ENCODE measurements around the gene PIGK.

Gene PIGK

DNA sequence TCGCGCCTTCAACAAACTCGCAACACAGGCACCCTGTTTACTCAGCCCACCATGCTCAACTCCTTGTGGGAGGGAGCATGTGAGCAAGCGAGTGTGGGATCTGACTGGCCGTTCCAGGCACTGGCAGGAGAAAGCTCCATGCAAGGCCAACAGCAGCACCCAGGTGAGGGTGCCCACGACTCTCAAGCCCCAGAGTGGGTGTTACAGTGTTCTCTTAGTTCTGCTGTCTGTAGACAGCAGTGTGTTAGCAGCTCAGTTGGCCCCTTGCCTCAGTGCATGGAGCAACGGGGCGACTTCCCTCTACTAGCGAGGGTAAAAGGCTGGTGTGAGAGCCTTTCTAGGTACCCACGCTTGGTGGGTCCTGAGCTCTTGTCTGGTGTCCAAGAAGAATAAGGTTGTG lies 114.6 kb downstream of the PIGK start:
- Histone ChIP-seq H3K27me3 (ENCODE audit: low read depth) (no peaks in the 10 kb centered on the region), H3K36me3 (replicated peaks) (no peaks in the 10 kb centered on the region), H3K9me3 (no peaks in the 10 kb centered on the region), H3K4me1 (no peaks in the 10 kb centered on the region), H3K4me3 (no peak overlapping the region)
- no peak for DNase-seq (ENCODE audit: low spot score in 2 of 2)
- in situ Hi-C loops (cut with MboI; ENCODE audit: low sequenced_read_pairs) = no loop called here

DNA sequence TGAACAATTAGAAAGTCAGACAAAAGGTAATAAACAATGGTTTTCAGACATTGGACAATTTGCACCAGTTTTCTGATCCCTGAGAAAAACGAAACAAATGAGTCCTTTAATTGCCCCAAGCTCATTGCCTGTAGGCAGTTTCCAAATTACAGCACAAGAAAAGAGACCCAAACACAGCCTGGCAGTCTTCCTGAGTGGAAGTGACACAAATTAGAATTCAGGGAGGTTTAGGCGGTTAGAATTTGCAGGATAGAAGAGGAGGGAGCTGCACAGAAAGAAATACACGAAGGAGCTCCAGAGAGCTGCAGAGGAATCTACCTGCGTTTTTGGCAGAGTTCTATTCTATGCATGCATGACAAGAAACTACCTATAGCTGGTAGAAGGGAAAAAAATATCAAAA lies 115.7 kb downstream of the PIGK start:
- no peaks in the 10 kb centered on the region for H3K4me1 ChIP-seq
- H3K9me3 ChIP-seq = no peaks in the 10 kb centered on the region
- no peak for DNase-seq (ENCODE audit: low spot score in 2 of 2)
- H3K27me3 ChIP-seq (ENCODE audit: low read depth) = no peaks in the 10 kb centered on the region
- no peak overlapping the region for H3K4me3 ChIP-seq
- in situ Hi-C loops (cut with MboI; ENCODE audit: low sequenced_read_pairs) = no loop called here
- no peaks in the 10 kb centered on the region for H3K36me3 ChIP-seq (replicated peaks)

DNA sequence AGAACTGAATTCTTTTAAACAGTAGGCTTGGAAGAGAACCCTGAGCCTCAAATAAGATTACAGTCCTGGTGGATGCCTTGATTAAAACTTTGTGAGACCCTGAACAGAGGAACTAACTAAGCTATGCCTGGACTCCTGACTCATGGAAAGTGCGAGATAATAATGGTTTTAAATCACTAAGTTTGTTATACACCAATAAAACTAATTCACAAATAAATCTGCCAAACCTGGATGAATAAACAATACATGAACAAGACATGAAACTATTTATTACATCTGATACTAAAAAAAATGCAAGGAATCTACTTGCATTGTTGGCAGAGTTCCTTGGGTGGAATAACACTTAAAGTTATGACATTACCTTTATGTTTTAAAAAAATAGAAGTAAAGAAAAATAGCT lies 118.4 kb downstream of the PIGK start:
- no peaks in the 10 kb centered on the region for H3K36me3 ChIP-seq (replicated peaks)

DNA sequence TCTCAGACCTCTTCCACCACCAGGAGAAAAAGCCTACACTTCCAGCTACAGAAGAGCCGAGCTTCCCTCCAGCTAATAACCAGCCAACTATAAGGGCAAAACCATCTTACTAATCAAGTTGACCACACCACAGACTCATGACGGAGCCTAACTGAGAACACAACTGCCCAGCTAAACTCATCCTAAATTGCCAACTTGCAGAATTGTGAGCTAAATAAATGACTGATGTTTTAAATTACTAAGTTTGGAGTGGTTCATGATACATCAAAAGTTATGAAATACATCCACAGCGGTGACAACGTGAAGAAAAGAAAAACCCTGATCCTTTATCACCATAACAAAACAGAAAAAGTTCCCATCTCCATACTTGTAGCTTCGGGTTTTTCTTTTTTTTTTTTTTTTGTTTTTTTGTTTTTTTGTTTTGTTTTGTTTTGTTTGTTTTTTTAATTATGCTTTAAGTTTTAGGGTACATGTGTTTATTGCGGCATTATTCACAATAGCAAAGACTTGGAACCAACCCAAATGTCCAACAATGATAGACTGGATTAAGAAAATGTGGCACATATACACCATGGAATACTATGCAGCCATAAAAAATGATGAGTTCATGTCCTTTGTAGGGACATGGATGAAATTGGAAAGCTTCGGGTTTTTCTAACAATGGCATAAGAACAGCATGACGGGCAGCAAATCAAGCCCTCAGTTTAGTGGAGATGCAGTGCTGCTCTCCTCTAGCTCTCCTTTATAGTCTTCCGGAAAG lies 122.6 kb downstream of the PIGK start:
- Histone ChIP-seq H3K4me3 (no peak overlapping the region), H3K36me3 (replicated peaks) (no peaks in the 10 kb centered on the region), H3K4me1 (no peaks in the 10 kb centered on the region), H3K9me3 (no peaks in the 10 kb centered on the region), H3K27me3 (ENCODE audit: low read depth) (no peaks in the 10 kb centered on the region)
- in situ Hi-C loops (cut with MboI; ENCODE audit: low sequenced_read_pairs) = no loop called here
- no peak for DNase-seq (ENCODE audit: low spot score in 2 of 2)

More for the DNA sequence above, 118.4 kb downstream of the PIGK start:
- no peaks in the 10 kb centered on the region for H3K9me3 ChIP-seq
- H3K27me3 ChIP-seq (ENCODE audit: low read depth) = no peaks in the 10 kb centered on the region
- DNase-seq (ENCODE audit: low spot score in 2 of 2) = no peak
- no peaks in the 10 kb centered on the region for H3K4me1 ChIP-seq
- in situ Hi-C loops (cut with MboI; ENCODE audit: low sequenced_read_pairs) = no loop called here
- H3K4me3 ChIP-seq = no peak overlapping the region

DNA sequence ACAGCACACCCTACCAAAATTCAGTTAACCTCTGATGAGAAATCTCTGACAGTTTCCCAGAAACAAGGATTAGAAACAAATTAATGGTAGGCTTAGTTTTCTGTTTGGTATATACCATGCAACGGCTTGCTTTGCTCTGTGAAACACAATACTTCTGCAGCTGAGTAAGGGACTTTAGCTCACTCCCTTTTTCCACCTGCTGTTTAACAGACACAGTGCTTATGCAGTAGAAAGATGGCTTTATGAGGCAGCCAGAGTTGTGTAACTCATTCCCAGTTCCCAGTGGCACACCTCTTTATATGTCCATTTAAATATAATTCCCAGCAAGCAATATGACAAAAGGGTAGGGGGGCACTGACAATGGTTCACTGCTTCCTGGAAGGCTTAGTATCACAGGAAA lies 124.0 kb downstream of the PIGK start:
- no peaks in the 10 kb centered on the region for H3K4me1 ChIP-seq
- no peaks in the 10 kb centered on the region for H3K36me3 ChIP-seq (replicated peaks)
- in situ Hi-C loops (cut with MboI; ENCODE audit: low sequenced_read_pairs) = no loop called here
- H3K9me3 ChIP-seq = no peaks in the 10 kb centered on the region
- no peak overlapping the region for H3K4me3 ChIP-seq
- DNase-seq (ENCODE audit: low spot score in 2 of 2) = no peak
- no peaks in the 10 kb centered on the region for H3K27me3 ChIP-seq (ENCODE audit: low read depth)

DNA sequence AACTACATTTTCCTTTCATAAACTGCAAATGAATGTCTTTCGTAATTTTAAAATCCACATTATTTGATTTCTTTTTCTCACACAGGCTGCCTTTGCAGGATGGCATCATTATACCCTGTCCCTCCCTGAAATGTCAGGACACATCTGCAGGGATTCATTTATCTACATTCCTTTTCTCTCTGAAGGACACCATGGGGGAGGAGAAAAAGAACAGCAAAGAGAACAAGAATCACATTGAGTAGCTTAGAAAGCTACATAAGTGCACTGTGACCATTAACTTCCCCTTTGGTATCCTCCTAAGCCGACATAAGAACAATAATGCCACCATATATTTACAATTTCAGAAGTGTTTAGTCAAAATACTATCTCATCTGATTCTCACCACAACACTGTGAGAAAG lies 129.5 kb downstream of the PIGK start:
- Histone ChIP-seq H3K9me3 (no peaks in the 10 kb centered on the region), H3K4me3 (no peak overlapping the region), H3K27me3 (ENCODE audit: low read depth) (no peaks in the 10 kb centered on the region), H3K4me1 (no peaks in the 10 kb centered on the region), H3K36me3 (replicated peaks) (no peaks in the 10 kb centered on the region)
- in situ Hi-C loops (cut with MboI; ENCODE audit: low sequenced_read_pairs) = no loop called here
- DNase-seq (ENCODE audit: low spot score in 2 of 2) = no peak

DNA sequence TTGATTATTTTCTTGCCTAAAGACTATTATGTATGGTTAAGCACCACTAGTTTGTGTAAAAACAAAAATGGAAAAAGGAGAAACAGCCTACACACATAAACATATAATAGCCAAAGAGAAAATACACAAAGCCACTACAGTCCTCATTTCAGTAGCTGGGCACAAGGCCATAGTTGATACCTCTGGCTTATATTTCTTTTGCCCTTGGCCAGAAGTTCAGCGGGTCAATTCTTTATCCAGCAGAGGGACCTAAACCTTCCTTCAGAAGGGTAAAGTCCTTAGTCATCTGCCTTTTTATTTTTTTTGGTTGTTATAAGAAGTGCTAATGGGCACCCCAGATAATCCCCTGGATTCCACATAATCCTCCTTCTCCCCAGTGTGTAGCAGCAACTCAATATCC lies 134.1 kb downstream of the PIGK start:
- DNase-seq (ENCODE audit: low spot score in 2 of 2) = no peak
- no peaks in the 10 kb centered on the region for H3K9me3 ChIP-seq
- peaks cover 5% of the 10 kb centered on the region; the same call in 1 of the 2 replicates for H3K4me1 ChIP-seq
- in situ Hi-C loops (cut with MboI; ENCODE audit: low sequenced_read_pairs) = no loop called here
- H3K4me3 ChIP-seq = no peak overlapping the region
- no peaks in the 10 kb centered on the region for H3K36me3 ChIP-seq (replicated peaks)
- H3K27me3 ChIP-seq (ENCODE audit: low read depth) = no peaks in the 10 kb centered on the region

DNA sequence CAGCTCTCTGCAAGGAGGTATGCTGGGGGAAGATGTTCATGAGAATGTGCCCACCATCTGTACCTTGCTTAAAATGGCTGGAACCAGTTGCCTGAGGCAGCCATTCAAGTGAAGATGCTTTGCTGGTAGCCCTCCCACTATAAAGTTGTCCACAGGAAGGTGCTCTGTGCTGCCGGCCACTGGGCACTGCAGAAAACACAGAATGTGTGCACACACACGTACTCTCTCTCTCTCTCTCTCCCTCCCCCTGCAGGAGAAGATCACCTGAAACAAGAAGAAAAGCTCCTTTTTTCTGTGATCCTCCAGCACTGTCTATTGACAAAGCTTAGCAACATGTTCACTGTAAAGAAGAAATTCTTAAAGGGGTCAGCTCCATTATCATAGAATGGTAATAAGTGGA lies 134.8 kb downstream of the PIGK start:
- Histone ChIP-seq H3K4me1 (peaks cover 5% of the 10 kb centered on the region; the same call in 1 of the 2 replicates), H3K36me3 (replicated peaks) (no peaks in the 10 kb centered on the region)

DNA sequence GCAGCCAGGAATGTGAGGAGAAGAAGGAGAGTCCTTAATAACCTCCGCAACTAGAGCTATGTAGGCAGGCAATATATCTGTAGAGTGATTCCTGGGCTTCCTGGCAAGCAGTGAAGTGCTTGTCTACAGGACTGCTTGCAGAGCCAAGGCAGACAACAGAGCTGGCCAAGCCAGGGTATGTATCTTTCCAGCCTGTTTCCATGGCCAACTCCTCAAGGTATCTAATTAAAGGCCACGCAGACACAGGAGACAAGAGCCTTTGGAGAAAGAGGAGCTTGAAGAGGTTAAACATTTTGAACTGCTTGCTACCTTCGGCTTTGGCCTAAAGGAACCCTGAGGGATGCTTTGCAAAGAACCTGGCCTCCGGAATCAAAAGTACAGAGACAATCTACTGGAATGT lies 137.4 kb downstream of the PIGK start:
- Histone ChIP-seq H3K36me3 (replicated peaks) (no peaks in the 10 kb centered on the region), H3K9me3 (no peaks in the 10 kb centered on the region), H3K4me3 (no peak overlapping the region), H3K27me3 (ENCODE audit: low read depth) (no peaks in the 10 kb centered on the region), H3K4me1 (peaks cover 5% of the 10 kb centered on the region; the same call in 1 of the 2 replicates)
- DNase-seq (ENCODE audit: low spot score in 2 of 2) = no peak
- in situ Hi-C loops (cut with MboI; ENCODE audit: low sequenced_read_pairs) = no loop called here

More for the DNA sequence above, 134.8 kb downstream of the PIGK start:
- Histone ChIP-seq H3K9me3 (no peaks in the 10 kb centered on the region), H3K27me3 (ENCODE audit: low read depth) (no peaks in the 10 kb centered on the region), H3K4me3 (no peak overlapping the region)
- DNase-seq (ENCODE audit: low spot score in 2 of 2) = no peak
- in situ Hi-C loops (cut with MboI; ENCODE audit: low sequenced_read_pairs) = no loop called here

DNA sequence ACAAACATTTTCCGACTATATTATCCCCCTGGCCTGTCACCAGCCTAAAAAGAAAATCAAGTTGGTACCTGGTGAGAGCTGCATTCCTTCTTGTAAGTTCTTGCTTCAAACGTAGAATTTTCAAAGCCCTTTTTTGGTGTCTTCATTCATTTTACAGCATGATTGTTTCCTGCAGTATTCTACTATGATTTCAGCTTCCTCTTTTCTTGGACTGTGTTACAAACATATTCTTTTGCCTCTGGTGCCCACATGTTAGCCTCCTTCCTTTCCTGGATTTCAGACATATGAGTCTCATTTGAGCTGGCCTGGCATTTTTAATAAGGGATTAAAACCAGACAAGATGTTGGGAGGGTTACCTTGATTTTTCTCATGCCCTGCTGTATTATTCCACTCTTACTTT lies 142.5 kb downstream of the PIGK start:
- DNase-seq (ENCODE audit: low spot score in 2 of 2) = no peak
- no peaks in the 10 kb centered on the region for H3K4me1 ChIP-seq
- H3K36me3 ChIP-seq (replicated peaks) = no peaks in the 10 kb centered on the region
- in situ Hi-C loops (cut with MboI; ENCODE audit: low sequenced_read_pairs) = no loop called here
- no peaks in the 10 kb centered on the region for H3K27me3 ChIP-seq (ENCODE audit: low read depth)
- no peak overlapping the region for H3K4me3 ChIP-seq
- no peaks in the 10 kb centered on the region for H3K9me3 ChIP-seq

DNA sequence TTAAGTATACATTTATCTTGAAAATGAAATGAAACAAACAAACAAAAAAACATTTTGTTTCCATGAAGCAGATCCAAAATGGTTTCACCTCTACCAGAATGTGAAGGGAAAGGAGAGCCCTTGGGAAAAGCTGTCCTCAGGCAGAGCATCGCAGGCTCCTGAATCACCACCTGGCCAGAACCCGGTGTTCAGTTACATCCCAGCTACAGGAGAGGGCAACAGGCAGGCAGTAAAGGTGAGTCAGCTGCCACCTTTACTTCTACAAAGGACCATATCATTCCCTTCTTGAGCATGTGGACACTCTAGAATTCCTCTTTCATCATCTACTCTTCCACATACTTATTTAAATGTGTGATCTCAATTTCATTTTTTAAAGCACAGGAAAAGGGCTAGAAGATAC lies 151.2 kb downstream of the PIGK start:
- no peaks in the 10 kb centered on the region for H3K27me3 ChIP-seq (ENCODE audit: low read depth)
- no peaks in the 10 kb centered on the region for H3K4me1 ChIP-seq
- H3K4me3 ChIP-seq = no peak overlapping the region
- H3K36me3 ChIP-seq (replicated peaks) = no peaks in the 10 kb centered on the region
- no peak for DNase-seq (ENCODE audit: low spot score in 2 of 2)
- H3K9me3 ChIP-seq = no peaks in the 10 kb centered on the region
- in situ Hi-C loops (cut with MboI; ENCODE audit: low sequenced_read_pairs) = no loop called here

DNA sequence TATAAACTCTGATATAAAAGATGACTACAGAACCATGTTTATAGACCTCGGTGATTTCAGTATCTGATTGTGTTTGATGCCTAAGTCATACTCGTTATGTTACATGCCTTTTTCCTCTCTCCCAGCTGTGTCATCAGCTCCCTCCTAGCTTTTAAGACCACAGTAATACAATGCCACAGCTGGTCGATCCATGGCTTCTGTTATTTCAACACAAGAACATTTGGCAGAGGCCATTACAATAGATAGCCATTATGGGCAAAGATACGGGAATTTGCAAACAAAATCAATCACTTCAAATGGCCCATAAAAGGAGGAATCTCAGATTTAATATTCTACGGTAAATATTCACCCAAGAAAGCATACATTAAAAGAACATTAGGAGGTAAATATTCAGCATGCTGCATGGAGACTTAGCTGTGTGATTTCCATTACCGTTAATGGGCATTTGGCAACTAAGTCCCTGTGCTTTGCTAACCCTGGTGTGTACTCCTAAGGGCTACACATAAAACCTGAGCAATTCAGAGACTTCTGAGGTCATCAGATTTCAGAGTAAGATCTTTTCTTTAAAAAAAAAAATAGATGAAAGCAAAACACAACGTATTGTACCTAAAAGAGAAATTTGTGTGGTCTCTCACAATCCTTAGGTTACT lies 153.4 kb downstream of the PIGK start:
- no peak for DNase-seq (ENCODE audit: low spot score in 2 of 2)
- no peaks in the 10 kb centered on the region for H3K36me3 ChIP-seq (replicated peaks)

DNA sequence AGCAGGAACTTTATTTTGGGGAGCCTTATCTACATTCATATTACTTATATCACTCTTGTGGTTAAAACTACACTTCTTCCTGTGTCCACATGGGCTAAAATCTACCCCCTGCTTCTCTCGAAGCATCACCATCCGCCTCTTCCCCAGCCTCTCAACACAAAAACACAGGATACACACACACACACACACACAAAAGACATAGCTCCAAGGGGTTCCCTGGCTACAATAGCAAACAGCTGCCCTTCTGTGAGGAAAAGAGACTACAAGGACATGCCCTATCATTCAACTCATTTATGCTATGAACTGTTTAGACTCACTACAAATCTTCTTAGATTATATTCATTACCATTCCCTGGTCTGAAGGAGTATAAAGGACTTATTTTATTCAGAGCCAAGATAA lies 155.0 kb downstream of the PIGK start:
- DNase-seq (ENCODE audit: low spot score in 2 of 2) = no peak
- Histone ChIP-seq H3K9me3 (no peaks in the 10 kb centered on the region), H3K27me3 (ENCODE audit: low read depth) (no peaks in the 10 kb centered on the region), H3K4me3 (no peak overlapping the region), H3K4me1 (no peaks in the 10 kb centered on the region), H3K36me3 (replicated peaks) (no peaks in the 10 kb centered on the region)
- in situ Hi-C loops (cut with MboI; ENCODE audit: low sequenced_read_pairs) = no loop called here

More for the DNA sequence above, 153.4 kb downstream of the PIGK start:
- H3K9me3 ChIP-seq = no peaks in the 10 kb centered on the region
- in situ Hi-C loops (cut with MboI; ENCODE audit: low sequenced_read_pairs) = no loop called here
- H3K4me3 ChIP-seq = no peak overlapping the region
- no peaks in the 10 kb centered on the region for H3K27me3 ChIP-seq (ENCODE audit: low read depth)
- no peaks in the 10 kb centered on the region for H3K4me1 ChIP-seq

DNA sequence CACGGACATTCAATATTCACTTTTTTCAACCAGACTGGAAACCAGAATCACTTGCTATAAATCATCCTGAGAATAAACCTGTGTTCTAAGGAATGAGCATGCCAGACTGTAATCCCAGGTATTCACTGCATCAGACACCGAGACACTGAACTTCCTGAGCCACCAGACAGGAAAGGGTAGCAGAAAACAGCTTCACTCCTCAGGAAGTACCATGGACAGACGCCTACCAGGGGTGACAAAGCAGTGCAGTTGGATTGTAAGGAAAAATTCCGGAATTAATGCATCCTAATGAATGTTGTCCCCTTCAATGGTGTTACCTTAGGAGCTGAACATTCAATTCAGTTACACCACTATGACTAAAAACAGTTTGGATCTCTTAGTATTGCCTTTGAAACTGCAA lies 156.1 kb downstream of the PIGK start:
- Histone ChIP-seq H3K27me3 (ENCODE audit: low read depth) (no peaks in the 10 kb centered on the region), H3K9me3 (no peaks in the 10 kb centered on the region), H3K4me1 (no peaks in the 10 kb centered on the region), H3K4me3 (no peak overlapping the region), H3K36me3 (replicated peaks) (no peaks in the 10 kb centered on the region)
- no peak for DNase-seq (ENCODE audit: low spot score in 2 of 2)
- in situ Hi-C loops (cut with MboI; ENCODE audit: low sequenced_read_pairs) = no loop called here

All from HAP-1 (cell line).